GM12891 (cell line): Measurements from ENCODE around the gene GABRB3.

Experiments
- PAX5 ChIP-seq: IDR thresholded peaks from 2 replicates; pipeline ENCODE4 v1.6.1; 2011; ENCODE audit warnings: low read length, moderate library complexity, mild to moderate bottlenecking; ENCODE audit not compliant: insufficient read depth, severe bottlenecking
- POLR2A ChIP-seq: IDR thresholded peaks from 2 replicates; pipeline ENCODE4 v1.6.1; 2011; ENCODE audit warnings: low read depth, low read length, control low read depth
- POLR2AphosphoS5 ChIP-seq: IDR thresholded peaks from 2 replicates; pipeline ENCODE4 v1.6.1; 2011; ENCODE audit warnings: low read depth, low read length, control low read depth
- POU2F2 ChIP-seq: IDR thresholded peaks from 2 replicates; pipeline ENCODE4 v1.6.1; 2011; ENCODE audit warnings: low read depth, mild to moderate bottlenecking, control low read depth, low read length, moderate library complexity
- SPI1 ChIP-seq: IDR thresholded peaks from 2 replicates; pipeline ENCODE4 v1.6.1; 2011; ENCODE audit warnings: low read depth, low read length, control low read depth
- TAF1 ChIP-seq: IDR thresholded peaks from 2 replicates; pipeline ENCODE4 v1.6.1; 2011; ENCODE audit warnings: low read depth, low read length, control low read depth

DNA sequence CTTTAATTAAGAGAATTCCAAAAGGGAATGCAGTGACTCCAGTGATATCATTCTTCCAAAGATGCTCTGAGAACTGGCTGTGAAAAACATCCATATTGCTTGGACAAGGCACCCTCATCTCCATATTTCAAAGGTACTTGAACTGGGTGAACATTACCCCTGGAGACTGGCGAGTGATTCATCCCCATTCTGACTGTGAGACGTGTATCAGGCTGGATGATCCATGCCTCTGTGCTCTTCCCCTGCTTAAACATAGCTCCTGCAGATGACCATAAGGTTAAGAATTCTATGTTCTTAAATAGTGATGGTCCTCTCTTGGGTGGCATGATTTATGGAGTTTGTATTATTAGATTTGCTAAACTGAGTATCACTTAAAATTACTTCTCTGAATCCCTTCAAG lies 137.8 kb downstream of the GABRB3 start:
- TF ChIP-seq POLR2A: no peak
- TF ChIP-seq PAX5: no peak
- TF ChIP-seq POLR2AphosphoS5: no peak
- TF ChIP-seq TAF1: no peak
- no peak for TF ChIP-seq SPI1
- TF ChIP-seq POU2F2: no peak
